HG03175 (cell line): Measurements from ENCODE around the gene YTHDF1.

ENCODE experiments used
- ATAC-seq: cut with Tn5 transposase; IDR thresholded peaks from one replicate; pipeline ENCODE4 v1.9.1; 2021; ENCODE audit warnings: mild to moderate bottlenecking, moderate library complexity; ENCODE audit not compliant: unreplicated experiment

The YTHDF1 gene

DNA sequence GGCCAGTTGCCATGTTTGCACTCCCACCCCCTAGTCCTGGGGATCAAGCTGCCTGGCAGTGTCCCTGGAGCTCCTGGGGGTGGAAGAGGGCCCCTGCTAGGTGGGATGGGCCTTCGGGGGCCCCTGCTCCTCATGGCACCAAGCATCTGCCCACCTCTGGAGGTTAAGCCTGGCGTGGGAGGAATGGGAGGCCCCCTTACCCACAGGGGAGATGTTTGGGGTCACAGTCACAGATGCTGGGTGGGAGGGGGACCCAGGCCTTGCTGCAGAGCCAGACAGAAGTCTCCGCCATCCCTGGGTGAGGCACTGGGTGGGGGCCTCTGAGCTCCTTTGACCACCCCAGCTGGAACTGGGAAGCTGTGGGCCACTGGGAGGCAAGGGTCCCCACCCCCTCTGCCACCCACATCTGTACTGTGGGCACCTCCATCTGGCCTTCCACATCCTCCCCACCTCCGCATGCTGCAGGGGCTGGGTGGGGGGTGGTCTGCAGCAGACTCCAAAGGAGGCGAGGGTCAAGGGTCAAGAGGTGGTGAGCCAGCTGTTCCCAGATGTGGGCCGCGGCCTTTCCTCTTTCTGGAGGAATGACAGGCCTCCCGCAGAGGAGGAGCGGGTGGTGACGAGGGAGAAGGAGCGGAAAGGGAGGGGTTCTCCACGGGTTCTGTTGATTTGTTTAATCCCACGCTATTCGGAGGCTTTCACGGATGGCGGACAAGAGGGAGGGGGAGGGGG is 41.5 kb downstream of the YTHDF1 start:
- no peak for ATAC-seq

DNA sequence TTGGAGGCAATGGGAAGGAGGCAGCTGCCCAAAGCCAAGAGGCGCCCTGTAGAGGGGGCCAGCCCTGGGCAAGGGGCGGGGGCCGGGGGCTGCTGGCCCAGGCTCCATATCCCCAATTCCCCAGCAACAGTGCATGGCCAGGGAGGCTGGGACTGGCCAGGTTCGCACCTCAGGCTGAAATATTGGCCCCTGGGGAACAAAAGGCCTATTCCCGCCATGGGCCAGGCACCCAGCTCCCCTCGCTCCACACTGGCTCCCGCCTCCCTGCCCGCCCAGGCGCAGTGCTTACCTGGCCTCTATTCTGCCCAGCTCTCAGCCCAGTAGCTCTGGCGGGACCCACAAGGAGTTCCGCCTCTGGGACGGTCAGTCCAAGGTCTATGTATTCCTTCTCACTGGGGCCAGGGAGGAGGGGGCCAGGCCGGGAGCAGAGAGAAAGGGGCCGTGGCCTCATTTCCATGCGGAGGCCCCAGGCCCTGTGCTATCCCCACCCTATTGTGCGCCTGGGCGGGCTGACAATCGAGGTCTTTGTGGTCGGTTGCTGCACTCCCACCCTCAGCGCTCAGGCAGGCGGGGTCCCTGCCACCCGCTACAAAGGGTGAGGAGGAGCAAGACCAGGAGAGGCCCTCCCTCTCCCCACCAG is 42.3 kb downstream of the YTHDF1 start:
- no peak for ATAC-seq

DNA sequence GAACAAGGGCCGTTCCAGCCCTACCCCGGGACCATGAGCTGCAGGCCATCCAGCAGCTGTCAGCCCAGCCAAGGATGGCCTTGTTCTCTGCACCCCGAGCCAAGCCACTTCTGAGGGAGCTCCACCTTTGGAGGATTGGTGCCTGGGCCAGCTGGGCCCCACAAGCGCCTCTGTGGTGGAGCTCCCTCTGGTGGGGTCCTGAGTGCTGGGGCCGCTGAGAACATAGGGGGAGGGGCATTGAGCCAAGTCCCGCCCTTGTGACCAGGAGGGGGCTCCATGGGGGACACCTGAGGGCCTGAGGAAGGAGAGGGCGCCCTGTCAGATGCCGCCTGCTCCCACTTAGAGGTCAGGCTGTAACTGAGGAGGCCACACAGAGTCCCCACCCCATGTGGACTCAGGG is 43.2 kb downstream of the YTHDF1 start:
- no peak for ATAC-seq

DNA sequence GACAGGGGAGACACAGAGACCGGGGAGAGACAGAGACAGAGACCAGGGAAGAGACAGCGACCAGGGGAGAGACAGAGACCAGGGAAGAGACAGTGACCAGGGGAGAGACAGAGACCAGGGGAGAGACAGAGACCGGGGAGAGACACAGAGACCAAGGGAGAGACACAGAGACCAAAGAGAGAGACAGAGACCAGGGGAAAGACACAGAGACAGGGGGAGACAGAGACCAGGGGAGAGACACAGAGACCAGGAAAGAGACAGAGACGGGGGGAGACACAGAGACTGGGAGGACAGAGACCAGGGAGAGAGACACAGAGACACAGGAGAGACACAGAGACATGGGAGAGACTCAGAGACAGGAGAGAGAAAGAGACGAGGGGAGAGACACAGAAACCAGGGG is 43.9 kb downstream of the YTHDF1 start:
- ATAC-seq, result no peak

DNA sequence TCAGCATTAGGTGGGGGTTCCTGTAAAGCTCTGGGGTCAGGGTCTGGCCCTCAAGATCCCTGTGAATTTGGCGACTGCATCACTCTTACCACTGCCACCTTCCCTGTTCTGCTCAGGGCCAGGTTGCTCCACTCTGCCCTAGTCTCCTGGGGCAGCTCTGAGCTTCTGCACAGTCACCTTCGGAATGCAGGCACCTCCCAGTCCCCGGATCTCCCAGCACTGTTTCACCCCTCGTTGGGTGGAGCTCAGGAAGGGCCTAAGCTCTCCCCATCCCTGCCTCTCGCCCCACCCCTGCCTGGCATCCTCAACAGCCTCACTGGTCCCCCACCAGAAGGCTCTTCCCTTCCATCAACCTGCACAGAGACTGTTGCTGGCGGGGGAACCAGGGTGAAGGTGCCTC is 46.2 kb downstream of the YTHDF1 start:
- no peak for ATAC-seq

DNA sequence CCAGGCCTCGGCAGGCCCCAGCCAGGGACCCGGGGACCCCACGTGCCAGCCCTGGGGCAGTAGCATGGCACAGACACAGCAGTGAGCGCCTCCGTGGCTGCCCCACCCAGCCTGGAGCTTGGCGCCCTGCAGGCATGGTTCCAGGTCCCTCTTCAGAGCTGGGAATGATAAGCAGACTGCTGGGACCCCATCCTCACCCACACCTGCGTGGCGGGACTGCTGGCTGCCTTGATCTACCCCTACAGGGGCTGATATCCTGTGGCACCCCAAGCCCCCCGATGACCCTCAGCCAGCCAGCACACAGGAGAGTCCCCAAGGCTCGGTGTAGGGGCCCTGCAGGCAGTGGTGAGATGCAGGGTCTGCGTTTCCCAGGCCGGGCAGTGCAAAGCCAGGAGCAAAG is 47.1 kb downstream of the YTHDF1 start:
- no peak for ATAC-seq

DNA sequence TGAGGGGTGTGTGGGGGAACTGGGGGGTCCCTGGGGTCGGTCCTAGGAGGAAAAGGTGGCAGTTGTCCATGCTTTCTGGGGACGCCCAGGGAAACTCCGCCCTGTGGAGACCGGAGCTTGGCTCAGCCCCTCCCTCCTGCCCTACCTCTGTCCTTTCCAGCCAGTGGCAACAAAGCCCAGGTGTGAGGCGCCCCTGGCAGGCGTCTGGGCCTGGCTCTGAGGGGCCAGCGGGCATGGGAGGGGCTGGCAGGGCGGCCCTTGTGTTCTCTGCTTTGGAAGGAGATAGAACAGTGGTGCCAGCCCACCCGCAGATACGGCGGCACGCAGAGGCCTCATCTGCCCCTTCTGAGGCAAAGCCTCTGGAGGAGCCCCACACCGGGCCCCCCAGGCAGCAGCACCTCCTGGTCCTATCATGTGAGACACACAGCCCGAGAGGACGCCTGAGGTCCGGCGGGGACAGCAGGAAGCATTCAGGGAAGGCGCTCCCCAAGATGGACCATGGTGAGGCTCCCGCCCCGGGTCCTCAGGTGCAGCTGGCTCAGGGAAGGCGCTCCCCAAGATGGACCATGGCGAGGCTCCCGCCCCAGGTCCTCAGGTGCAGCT is 47.9 kb downstream of the YTHDF1 start:
- no peak for ATAC-seq

DNA sequence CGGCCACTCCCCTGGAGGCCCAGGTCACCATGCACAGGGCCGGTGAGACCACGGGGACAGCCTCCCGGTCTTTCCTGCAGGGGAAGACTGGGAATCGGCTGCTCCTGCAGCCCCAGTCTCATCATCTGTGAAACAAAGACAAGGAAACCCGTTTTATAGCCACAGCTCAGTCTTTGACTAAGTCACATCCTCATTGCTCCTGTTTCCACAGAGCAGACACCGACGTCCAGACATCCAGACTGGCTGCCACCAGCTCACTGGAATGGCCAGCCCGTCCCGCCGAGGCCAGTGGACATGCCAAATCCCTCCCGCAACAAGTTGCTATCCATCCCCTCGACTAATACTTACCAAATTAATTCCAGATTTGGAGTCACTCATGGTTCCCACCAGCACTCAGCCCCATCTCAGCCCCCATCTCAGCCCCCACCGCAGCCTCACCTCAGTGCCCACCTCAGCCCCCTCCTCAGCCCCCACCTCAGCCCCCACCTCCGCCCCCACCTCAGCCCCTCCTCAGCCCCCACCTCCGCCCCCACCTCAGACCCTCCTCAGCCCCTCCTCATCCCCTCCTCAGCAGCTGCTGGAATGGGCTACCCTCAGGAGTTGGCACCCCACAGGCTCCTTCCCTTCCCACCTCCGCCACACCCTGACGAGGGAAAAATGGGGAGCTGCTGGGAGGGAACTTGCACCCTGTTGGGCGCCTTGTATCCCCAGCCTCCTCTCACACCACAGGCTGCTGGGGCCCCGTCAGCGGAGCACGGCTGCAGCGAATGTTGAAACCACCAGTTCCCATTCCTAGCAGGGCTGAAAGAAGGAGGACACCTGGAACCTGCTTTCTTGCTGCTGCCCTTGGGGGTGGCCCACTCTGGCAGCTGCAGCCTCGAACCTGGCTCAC is 48.7 kb downstream of the YTHDF1 start:
- no peak for ATAC-seq

DNA sequence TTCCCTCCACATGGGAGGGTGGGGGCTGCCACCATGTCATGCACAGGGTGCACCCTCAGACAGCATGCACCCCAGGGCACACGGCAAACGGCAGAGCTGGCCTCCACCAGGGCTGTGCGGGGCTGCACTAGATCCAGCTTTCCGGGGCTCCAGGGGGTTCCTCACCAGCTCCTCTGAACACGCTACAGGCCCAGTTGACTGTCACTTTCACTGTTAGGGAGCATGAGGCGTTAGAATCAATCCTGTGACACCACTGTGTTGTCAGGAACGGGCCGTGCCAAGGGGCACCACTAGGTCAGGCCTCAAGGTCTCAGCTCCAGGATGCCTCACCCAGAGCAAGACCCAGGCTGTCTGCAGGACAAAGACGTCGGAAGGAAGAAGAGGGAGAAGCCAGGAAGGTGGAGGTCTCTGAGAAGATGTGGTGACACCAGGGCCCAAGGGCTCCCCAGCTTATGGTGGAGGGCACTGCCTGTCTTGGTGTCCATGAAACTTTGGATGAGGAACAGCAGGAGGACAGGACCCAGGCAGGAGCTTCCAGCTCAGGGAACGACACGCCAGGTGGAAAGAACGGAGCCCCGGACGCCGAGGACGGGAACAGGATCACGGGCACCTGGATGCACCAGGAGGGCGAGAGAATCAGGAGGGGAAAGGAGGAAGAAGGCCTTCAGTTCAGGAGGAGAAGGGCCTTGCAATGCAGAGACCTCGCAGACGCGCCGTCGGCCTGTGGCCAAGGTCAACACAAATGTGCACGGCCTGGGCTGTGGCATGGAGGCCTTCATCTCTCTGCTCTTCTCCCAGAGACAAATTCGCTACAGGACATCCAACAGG is 49.5 kb downstream of the YTHDF1 start:
- ATAC-seq, result no peak

DNA sequence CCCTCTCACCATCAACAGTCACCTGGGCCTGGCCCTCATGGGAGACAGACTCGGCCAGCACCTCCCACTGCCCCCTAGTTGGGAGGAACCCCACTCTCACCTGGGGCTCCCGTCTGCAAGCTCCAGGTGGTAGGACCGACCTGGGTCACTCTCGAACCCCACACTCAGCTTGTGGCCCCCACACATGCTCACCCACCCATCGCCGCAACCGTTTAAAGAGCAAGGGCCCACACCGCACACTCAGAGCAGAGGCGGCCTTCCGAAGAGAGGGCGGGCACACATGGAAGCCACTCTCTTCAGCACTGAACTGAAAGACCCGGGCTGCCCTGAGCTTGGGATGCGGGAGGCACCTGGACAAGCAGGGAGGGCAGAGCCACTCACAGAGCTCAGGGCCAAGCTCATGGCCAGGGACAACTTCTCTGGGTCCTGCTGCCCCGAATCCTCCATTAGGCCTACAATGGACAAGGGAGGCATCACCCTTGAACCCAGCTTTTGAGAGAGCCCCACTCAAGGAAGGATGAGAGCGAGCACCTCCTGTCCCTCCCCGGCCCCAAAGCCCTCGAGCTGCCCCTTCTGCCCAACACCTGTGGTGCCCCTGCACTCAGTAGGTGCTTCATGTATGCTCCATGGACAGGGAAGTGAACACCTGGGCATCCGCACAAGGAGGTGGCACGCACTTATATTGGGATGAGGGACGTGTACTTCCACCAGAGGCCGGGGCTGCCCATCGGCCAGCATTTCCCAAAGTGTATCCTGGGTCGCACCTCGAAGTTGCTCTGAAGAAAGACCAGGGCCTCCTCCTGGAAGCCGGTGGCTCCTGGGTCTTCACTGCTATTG is 50.4 kb downstream of the YTHDF1 start:
- no peak for ATAC-seq

DNA sequence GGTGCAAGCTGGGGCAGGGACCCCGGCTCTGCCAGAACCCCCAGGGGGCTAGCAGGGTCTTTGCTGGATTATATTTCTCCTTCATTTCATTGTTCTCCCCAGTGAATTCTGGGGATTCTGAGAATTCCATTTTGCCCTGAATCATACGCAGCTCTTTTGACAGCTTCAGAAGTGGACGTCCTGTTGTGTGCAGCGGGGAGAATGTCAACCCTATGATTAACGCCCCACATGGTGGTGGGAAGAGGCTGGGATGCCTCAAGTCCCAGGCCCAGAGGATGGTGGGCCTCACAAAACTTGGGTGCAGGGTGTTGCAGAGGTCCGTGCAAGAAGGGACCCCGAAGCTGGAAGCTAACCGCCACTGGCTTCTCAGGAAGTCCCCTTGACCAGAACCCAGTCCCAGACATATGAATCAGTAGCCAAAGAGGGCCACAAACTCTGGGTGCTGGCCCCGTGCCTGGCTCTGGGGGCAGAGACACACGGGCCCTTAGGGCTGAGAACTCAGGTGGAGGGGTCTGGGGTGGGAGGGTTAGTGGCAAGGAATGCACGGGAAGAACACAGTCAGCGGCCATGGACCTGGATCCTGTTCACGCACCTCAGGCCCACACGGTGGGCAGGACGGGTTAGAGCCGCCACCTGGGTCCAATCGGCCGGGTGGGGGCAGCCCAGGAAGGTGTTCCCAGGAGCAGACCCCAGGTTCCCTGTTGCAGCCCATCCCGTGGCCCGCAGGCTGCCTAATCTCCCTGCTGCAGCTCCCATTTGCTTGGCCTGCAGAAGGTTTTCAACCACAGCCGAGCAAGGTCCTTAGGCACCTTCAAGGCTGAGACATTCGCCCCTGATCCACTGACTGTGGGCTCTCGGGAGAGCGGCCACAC is 51.2 kb downstream of the YTHDF1 start:
- ATAC-seq, result no peak

DNA sequence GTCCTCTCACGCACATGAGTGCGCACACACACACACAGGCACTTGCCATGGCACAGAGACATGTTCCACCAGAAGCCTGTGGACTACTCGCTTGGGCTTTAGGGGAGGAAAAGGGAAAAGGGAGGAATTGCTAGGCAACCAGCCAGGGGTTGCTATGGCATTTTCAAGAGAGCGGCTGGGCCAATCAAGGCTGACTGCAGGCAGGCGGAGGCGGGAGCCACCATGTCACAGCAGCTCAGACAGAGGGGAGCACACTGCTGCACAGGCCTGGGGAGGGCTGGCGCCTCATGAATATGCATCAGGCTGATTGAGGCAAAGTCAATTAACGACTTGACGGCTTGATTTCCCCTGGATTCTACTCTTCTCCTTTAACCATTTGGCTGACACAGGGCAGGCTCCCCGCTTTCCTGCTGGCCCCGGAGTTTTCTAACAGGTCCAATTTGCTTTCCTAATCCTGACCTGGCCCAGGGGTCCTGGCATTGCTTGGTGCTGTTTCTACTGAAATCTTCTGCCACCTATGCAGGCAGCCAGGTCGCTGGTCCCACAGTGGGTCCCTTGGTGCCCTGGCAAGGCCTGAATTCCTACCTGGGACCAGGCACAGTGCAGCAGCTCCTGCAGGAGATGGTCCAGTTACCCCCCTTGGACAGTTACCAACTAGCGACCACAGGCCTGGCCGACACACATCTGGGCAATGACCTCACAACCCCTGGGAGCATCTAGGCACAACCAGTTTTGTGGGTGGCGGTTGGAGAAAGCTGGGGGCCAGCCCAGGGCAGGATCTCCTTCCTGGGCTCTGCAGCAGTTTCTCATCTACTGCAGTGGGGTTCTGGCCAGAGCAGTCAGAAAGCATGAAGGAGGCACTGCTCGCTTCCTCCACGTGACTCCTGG is 52.1 kb downstream of the YTHDF1 start:
- ATAC-seq, result no peak

DNA sequence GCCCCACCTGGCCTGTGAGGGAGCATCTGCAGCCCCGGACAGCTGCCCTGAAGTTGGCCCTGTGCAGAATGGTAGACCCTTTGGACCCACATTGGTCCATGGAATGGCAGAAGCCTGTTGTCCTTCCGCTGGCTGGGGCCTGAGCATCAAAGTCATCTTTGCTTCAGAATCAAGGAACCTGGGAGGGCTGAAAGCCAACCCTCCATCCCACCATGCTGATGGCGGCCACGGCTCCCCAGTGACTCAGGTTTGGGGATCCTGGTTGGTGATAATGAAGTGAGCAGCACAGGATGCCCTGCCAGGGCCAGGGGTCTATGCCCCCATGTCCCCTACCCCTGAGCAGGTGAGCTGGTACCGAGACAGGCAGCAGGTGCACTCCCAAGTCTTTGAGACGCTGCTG is 52.8 kb downstream of the YTHDF1 start:
- ATAC-seq, result no peak

DNA sequence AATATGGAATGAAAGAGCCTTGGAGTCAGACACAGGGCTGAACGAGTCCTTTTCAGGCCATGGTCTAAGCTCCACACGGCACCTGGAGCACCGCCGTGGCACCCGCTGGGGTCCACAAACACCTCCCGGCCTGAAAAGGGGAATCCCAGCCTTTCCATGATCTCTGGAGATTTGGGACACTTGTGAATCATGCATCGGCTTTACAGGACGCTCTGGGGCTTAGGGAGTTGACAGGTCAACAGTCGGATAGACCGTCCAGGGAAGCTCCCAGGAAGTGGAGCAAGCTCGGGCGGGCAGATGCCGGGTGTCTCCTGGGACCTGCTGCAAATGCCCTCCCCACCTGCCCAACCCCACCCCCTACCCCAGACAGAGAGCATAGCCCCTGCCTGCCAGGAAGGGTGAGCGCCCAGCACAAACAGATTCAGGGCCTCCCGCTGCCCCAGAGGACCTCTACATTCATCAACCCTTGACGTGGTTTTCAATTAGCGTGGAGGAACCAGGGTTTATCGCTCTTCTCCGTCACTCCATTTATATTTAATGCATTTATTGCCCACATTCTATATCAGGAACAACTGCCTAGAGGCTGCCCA is 53.6 kb downstream of the YTHDF1 start:
- no peak for ATAC-seq

DNA sequence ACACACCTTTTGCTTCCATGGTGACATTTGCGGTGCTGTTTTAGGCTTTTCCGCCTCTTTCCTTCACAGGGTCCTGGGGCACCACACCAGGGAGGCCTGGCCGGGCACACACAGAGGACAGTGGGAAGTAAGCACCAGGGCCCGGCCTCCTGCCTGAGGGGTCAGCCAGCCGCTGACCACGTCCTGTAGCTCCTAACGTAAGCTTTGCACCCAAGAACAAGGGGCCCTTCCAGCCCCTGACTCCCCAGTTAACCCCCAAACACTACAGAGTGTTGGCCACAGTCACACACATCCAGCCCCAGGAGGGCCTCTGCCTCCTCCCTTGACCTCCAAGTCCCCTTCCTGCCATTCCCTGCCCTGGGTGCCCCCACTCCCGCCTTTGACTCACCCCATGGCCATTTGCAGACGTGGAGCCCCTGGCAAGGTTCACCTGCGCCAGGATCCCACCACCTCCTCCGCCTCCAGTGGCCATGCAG is 54.7 kb downstream of the YTHDF1 start:
- ATAC-seq, result no peak

DNA sequence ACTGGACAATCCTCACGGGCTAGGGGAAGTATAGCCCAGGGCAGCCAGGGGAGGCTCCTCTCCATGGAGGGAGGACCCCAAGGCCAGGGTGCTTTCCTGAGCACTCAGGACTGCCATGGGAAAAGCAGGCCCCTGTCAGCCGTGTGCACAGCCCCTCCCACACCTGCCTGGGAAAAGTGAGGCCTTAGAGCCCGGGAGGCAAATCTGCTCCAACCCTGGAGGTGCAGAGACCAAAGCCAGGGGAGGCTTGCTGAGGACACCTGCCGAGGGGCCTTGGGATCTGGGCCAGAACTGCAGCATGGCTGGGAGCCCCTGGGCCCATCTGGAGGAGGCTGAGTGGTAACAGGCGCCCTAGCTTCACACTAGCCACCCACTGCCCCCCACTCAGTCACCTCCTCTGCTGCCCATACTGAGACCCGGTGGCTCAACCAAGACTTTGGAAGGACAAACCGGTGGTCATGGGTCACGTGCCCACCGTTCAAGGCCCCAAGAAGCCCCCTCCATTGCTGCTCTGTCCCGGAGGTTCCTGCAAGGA is 55.2 kb downstream of the YTHDF1 start:
- ATAC-seq, result no peak
